GM12864 (cell line): ENCODE results near the gene BBS7.

Source experiments
- DNase-seq: peaks from one replicate; pipeline ENCODE4 v3.0.0-alpha.2; 2011; ENCODE audit warnings: low read depth
- H3K4me3 ChIP-seq: 2 replicates; pipeline ENCODE4 v1.5.1; 2011; ENCODE audit warnings: mild to moderate bottlenecking, low read depth, low read length, control low read depth
- CTCF ChIP-seq: IDR thresholded peaks from 2 replicates; pipeline ENCODE4 v1.5.1; 2011; ENCODE audit warnings: low read depth, mild to moderate bottlenecking, moderate library complexity, low read length, control low read depth, inconsistent platforms; ENCODE audit errors: missing control alignments

The BBS7 gene

GRCh38 chr4:121794505-121795188, 75.6 kb downstream of the BBS7 start:
- TF ChIP-seq CTCF = no peak
- DNase-seq = no peak
- H3K4me3 ChIP-seq = no peak overlapping the region

- H3K4me3 ChIP-seq = no peak overlapping the region
- no peak for DNase-seq
- no peak for TF ChIP-seq CTCF
Measured at GRCh38 chr4:121792966-121793365, 77.3 kb downstream of the BBS7 start.

- TF ChIP-seq CTCF = no peak
- no peak for DNase-seq
- H3K4me3 ChIP-seq = no peak overlapping the region
Measured at GRCh38 chr4:121791481-121791880, 78.8 kb downstream of the BBS7 start.

GRCh38 chr4:121790976-121791375, 79.3 kb downstream of the BBS7 start:
- no peak for DNase-seq
- no peak overlapping the region for H3K4me3 ChIP-seq
- no peak for TF ChIP-seq CTCF

- TF ChIP-seq CTCF = no peak
- no peak for DNase-seq
- H3K4me3 ChIP-seq = no peak overlapping the region
Measured at GRCh38 chr4:121789960-121790829, 80.1 kb downstream of the BBS7 start.

- TF ChIP-seq CTCF = no peak
- no peak overlapping the region for H3K4me3 ChIP-seq
- DNase-seq = no peak
Measured at GRCh38 chr4:121789455-121789854, 80.8 kb downstream of the BBS7 start.
